ENCODE data around the gene TSHZ1.
A peak's percentile ranks its signal among the peaks of the same experiment; 100 is the strongest.

Gene TSHZ1

DNA sequence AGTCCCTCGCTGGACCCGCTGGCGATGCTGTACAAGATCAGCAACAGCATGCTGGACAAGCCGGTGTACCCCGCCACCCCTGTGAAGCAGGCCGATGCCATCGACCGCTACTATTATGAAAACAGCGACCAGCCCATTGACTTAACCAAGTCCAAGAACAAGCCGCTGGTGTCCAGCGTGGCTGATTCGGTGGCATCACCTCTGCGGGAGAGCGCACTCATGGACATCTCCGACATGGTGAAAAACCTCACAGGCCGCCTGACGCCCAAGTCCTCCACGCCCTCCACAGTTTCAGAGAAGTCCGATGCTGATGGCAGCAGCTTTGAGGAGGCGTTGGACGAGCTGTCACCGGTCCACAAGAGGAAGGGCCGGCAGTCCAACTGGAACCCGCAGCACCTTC lies 77.1 kb downstream of the TSHZ1 start:
- H3K4me3 ChIP-seq (ENCODE audit: control insufficient read depth, low read depth, low read length), result no peak overlapping the region
- DNase-seq (ENCODE audit: low read depth), result no peak
- TF ChIP-seq, protein P1, sequence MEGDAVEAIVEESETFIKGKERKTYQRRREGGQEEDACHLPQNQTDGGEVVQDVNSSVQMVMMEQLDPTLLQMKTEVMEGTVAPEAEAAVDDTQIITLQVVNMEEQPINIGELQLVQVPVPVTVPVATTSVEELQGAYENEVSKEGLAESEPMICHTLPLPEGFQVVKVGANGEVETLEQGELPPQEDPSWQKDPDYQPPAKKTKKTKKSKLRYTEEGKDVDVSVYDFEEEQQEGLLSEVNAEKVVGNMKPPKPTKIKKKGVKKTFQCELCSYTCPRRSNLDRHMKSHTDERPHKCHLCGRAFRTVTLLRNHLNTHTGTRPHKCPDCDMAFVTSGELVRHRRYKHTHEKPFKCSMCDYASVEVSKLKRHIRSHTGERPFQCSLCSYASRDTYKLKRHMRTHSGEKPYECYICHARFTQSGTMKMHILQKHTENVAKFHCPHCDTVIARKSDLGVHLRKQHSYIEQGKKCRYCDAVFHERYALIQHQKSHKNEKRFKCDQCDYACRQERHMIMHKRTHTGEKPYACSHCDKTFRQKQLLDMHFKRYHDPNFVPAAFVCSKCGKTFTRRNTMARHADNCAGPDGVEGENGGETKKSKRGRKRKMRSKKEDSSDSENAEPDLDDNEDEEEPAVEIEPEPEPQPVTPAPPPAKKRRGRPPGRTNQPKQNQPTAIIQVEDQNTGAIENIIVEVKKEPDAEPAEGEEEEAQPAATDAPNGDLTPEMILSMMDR (conservative IDR thresholded peaks at IDR 0.05; ENCODE audit: control insufficient read depth, insufficient read depth, low read depth, low read length), result no peak

DNA sequence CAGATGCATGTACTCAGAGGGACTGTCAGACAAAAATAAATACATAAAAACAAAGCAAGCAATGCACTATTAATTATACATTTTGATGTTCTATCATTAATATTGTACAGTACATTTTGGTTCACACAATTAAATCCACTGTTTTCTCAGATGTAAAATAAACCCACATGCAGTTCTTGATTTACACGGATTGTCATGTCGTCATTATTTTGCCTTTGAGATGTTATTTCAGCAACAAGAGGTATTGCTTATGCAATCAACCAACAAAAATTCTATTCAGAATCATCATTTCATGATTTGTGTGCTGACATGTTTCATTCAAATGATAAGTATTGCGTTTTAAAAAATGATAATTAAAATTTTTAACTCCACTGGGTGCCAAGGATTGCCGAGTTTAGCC lies 79.2 kb downstream of the TSHZ1 start:
- H3K4me3 ChIP-seq (ENCODE audit: control insufficient read depth, low read depth, low read length), result no peak overlapping the region
- no peak for DNase-seq (ENCODE audit: low read depth)
- TF ChIP-seq, protein P1 (conservative IDR thresholded peaks at IDR 0.05; ENCODE audit: control insufficient read depth, insufficient read depth, low read depth, low read length), result no peak

DNA sequence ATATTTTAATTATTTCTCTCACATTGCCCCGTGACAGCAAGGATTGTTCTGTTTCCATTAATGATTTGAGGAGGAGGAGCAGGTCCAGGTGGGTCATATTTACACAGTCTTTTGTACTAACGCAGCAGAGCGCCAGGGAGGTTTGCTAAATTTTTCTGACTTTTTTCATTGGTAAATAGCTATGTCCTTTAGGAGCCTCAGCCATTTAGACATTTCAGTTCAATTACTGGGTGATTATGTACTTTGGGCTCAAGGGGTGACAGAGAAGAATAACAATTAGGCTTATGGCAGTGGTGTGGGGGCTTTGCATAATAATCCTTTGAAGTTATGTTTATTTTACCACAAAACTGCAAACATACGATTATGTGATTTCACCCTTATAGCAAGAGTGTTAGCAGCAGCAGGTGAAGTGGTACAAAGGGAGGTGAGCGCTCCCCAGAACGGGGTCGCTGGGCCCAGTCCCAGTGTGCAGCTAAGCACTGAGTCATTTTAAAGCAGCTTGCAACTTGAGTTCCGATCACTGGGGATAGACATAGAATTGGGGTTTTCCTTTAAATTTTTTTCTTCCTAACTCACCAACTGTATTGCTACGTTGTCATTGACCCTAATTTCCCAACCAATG lies 80.3 kb downstream of the TSHZ1 start:
- DNase-seq (ENCODE audit: low read depth), result no peak
- TF ChIP-seq, protein P1 (conservative IDR thresholded peaks at IDR 0.05; ENCODE audit: control insufficient read depth, insufficient read depth, low read depth, low read length), result no peak
- H3K4me3 ChIP-seq (ENCODE audit: control insufficient read depth, low read depth, low read length), result no peak overlapping the region

DNA sequence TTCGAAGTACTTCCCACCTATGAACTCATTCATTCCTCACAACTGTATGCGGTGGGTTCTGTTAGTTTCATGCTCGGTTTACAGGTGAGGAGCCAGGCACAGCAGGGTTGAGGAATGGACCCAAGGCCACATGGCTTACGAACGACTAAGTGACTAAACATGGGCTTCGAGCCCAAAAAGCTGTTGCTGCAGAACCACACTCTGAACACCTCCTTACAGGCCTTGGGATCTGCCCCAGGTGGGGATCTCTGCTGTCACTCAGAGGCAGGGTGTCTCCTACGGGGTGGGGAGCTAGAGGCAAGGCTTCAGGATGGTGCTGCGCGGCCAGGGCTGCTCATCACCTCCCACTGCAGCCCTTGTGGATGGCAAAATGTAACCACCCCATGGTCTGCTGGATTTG lies 80.9 kb downstream of the TSHZ1 start:
- H3K4me3 ChIP-seq (ENCODE audit: control insufficient read depth, low read depth, low read length), result no peak overlapping the region
- TF ChIP-seq, protein P1 (conservative IDR thresholded peaks at IDR 0.05; ENCODE audit: control insufficient read depth, insufficient read depth, low read depth, low read length), result no peak
- no peak for DNase-seq (ENCODE audit: low read depth)

DNA sequence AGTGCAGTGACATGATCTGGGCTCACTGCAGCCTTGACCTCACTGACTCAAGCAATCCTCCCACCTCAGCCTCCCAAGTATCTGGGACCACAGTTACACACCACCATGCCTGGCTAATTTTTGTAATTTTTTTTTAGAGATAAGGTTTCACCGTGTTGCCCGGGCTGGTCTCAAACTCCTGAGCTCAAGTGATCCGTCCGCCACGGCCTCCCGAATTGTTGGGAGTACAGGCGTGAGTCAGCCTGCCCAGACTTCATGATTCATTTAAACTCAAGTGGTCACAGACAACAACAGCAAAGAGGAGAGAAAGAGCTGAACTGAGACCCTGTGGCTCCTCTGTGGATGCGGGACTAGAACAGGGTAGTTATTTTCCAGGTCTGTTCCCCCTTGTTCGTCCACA lies 83.0 kb downstream of the TSHZ1 start:
- TF ChIP-seq, protein P1 (conservative IDR thresholded peaks at IDR 0.05; ENCODE audit: control insufficient read depth, insufficient read depth, low read depth, low read length), result no peak
- peak; percentile 33 for DNase-seq (ENCODE audit: low read depth)
- no peak overlapping the region for H3K4me3 ChIP-seq (ENCODE audit: control insufficient read depth, low read depth, low read length)

DNA sequence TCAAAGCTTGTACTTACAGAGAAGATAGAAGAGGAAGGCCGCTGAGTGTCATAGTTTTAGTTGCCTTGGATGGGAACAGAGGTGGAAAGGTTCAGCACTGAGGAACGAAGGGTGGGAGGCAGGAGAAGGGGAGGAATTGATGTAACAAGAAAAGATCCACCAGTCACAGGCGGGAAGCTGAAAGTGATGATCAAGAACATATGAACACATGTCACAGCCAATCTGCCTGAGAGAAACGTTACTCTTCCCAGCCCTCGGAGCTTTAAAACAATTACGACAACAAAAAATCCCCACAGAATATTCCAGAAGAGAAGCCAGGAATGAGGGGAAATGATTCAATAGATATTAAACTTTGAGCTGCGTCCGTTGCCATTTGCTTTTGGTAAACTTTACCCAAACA lies 87.1 kb downstream of the TSHZ1 start:
- no peak overlapping the region for H3K4me3 ChIP-seq (ENCODE audit: control insufficient read depth, low read depth, low read length)
- peak; percentile 55 for DNase-seq (ENCODE audit: low read depth)
- TF ChIP-seq, protein P1 (conservative IDR thresholded peaks at IDR 0.05; ENCODE audit: control insufficient read depth, insufficient read depth, low read depth, low read length), result no peak

All from fibroblast of mammary gland (primary cell).